HG03575 (cell line): ENCODE measurements around the gene EGLN3.
"Not testable (repeated sequence)": the region's sequence is repeated elsewhere in the genome, so short reads cannot be mapped to it uniquely, and the experiment has no call there.

Source experiments
- ATAC-seq: cut with Tn5 transposase; IDR thresholded peaks from one replicate; pipeline ENCODE4 v1.9.1; 2021; ENCODE audit not compliant: unreplicated experiment, insufficient number of reproducible peaks, low FRiP score; ENCODE audit errors: extremely low read depth

The EGLN3 gene

DNA sequence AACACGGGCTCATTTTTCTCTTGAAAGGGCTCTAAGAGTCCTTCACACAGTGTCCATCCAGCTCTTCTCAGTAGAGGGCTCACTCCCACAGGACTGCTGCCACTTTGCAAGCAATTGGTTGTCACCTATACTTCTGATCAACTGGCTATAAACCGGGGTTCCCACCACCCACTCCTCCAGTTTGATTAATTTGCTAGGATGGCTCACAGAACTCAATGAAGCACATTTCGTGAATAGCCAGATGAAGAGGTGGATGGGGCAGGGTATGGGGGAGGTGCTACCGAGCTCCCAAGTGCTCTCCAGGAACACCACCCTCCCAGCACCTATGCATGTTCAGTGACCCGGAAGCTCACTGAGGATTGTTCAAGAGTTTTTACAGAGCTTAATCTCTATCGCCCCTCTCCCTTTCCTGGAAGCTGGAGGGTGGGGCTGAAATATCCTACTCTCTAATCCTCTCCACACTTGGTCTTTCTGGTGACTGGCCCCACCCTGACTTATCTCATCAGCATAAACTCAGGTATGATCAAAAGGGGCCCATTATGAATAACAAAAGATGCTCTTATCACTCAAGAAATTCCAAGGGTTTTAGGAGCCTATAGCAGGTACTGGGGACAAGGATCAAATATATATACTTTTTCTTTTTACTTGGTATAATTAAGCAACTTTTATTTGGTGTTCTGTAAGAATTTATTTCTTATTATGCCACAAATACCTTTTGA is 13.9 kb upstream of the EGLN3 start:
- ATAC-seq = no peak

DNA sequence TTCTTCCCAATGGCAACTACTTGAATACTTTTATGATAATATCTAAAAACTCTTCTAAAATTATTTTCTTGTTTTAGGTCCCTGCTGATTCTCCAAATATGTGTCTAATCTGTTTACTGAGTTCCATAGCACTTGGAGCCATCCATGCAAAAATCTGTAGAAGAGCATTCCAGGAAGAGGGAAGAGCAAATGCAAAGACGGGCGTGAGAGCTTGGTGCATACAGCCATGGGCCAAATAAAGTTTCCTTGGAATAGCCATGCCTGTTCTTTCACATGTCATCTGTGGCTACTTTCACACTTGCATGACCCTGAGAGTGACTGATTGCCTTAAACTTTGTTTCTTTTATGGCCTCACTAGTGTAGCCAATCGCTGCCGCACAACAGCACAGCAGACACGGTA is 13.0 kb upstream of the EGLN3 start:
- no peak for ATAC-seq

DNA sequence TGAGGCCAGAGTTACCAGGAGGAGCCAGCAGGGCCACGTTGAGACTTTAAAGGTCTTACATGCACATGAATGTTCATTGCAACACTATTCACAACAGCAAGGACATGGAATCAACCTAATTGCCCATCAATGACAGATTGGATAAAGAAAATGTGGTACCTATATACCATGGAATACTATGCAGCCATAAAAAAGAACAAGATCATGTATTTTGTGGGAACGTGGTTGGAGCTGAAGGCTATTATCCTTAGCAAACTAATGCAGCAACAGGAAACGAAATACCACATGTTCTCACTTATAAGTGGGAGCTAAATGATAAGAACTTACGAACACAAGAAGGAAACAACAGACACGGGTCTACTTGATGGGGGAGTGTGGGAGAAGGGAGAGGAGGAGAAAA is 11.6 kb upstream of the EGLN3 start:
- not testable (repeated sequence) for ATAC-seq

DNA sequence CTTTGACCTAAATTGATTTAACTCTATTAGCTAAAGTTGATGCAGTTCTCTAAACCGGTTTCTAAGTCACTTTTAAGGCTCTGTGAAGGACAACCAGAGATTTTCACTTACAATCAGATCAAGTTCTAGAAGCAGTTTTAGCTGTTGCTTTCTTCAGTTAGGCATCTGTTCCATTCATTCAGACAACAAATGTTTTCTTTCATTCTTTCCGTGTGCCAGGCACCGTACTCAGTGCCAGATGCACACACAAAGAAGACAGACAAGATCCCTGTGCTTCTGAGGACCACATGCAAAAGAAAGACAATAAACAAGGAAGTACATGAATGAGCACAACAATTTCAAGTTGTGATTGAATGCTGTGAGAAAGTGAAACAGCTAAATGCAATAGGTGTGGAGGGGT is 11.1 kb upstream of the EGLN3 start:
- ATAC-seq = no peak

DNA sequence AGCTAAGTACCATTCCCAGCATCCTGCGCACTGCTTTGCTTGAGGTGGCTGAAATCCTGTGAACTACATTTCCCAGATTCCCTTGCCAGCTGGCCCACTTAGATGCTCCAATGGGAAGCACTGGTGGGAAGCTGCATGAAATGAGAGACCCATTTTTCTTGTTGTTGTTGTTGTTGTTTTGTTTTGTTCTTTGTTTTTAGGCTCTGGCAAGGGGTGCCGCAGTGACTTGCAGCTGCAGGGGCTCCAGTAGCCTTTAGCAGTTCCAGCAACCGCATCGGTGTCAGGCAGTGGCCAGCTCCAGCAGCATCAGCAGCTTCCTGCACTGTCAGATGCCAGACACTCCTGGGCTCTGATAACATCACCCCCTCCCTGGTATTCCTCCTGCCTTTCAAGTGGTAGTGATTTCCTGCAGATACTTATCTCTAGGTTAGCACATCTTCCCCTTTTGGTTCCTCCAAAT is 8.8 kb upstream of the EGLN3 start:
- no peak for ATAC-seq

DNA sequence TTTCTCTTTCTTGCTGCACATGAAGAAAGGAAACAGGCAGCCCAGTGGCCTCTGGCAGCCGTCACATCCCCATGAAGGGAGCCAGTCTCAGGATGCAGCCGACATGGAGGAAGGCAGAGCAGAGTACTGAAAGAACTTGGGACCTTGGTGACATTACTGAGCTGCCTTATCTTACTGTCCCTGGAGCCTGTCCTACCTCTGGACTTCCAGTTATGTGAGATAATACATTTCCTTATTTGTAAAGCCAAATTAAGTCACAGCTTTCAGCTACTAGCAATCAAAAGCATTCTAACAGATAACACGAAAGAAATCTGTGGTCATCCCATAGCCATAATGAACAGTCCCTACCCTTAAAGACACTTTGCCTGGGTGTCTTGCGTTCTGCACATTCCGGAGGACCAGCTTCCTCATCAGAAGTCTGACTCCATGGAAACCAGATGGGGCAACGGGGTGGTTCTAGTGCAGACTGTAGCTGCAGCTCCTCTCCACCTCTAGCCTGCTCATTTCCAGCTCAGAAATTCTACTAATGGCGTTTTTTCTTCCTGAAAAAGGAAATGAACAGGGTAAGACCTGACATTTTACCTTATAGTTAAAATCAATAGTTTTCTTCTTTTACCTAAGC is 7.8 kb upstream of the EGLN3 start:
- ATAC-seq = no peak

DNA sequence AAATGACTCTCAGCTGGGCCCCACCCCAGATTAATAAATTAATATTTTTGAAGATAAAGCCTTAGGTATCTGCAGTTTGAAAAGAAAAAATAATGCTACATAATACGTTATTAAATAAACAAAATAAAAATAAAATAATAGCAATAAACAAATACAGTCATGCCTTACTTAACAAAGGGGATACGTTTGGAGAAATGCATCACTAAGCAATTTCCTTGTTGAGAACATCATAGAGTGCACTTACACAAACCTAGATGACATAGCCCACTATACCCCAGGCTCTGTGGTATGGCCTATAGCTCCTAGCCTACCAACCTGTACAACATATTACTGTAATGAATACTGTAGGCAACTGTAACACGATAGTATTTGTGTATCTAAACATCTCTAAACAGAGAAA is 7.1 kb upstream of the EGLN3 start:
- no peak for ATAC-seq

DNA sequence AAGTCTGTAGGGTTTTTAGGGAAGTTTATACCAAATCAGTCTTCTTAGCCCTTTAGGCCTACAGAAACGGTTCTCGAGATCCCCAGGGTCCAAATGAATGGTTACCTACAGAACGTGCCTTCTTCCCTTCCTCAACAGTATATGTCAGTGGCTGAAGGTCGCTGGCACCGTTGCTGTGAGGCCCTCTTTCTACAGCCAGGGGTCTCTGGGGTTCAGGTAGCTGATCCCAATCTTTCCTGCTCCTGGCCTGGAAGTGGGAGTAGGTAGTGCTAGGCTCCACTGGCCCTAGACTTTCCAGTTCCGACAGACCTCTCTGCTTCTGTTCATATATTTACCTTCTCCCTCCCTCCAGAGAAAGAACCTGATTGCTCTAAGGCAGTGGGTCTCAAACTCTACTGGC is 6.4 kb upstream of the EGLN3 start:
- no peak for ATAC-seq

DNA sequence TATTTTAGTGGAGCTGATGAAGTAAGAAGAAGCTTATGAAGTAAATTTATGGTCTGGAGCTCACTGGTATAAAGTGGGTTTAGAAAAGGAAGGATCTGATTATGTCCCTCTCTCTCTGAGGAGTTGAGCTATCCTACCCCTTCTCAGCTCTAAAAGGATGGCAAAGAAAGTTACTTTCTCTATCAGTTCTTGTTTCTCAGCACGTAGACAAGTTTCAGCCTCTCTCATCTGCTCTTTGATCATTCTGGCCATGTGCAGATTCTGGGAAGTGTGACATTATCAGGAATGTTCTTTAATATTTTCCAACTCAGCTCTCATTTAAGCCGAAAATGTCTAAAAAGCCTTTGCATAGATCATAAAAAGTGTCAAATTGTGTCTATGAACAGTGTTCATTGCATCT is 5.8 kb upstream of the EGLN3 start:
- ATAC-seq = no peak

DNA sequence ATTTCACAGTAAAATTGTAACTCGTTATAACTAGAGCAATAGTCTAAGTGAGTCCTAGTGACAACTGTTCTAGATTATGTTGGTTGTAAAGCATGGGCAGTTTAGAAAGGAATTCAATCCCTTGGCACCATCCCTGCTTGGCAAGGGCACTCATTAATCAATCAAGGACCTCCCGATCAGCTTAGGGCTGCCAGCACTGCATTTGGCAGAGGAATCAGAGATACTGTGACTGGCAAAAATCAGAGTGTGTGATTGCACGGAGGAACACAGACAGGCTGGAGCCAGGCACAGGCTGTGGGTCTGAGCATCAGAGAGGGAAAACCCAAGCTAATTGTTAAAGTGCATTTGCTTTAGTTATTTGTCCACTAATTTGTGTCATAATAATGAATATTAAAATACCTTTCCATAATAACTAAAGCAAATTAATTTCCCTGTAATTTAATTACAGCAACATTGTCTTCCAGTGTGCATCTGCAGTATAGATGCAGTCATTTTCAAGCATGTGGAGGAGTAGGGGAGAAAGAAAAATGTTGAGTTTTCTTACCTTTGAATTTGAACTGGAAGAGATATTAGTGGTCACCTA is 3.2 kb upstream of the EGLN3 start:
- no peak for ATAC-seq

DNA sequence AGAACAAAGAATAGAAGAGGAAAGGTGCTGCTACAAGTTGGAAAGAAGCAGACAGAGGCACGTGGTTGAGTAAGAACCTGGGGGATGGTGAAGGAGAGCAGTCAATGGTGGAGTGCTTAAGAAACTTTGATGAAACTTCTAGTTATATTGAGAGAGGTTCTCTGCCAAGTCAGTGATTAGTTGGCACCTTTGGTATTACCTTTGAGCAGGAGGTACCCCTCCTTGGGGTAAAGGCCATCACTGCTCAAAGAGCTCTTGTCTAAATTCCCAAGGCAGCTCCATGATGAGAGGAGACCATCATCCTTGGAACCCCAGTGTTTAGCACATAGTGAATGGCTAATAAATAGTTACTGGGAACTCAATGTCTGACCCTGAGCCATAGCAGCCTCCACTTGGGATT is 1.7 kb upstream of the EGLN3 start:
- no peak for ATAC-seq

DNA sequence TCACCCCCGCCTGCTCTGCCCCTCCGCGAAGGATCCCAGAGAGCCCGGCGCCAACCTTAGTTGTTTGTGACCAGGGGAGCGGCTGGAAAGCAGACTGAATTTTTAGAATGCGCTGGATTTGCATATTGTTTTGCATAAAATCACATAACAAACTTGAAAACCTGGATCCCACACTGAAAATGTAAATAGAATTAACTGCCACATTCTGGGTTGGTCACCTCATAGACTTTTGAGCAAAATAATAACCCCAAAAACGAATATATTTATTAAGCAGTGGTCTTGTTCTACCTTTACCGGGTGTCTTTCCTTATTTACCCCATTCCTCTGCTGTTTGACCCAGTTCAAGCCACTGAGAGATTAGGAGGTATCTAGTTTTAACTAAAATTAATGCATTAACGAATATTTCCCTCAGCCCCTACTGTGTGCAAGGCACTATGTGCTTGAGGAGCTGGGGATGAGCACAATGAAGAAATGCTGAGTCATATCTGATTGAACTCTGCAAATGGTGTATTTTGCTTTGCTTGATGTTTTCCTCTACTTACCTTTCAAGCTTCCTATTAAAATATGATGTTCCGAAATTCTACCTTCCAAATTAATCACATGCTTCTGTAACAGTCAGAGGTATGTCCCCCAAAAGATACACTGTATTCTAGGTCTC is 438 bp upstream of the EGLN3 start:
- ATAC-seq = no peak

DNA sequence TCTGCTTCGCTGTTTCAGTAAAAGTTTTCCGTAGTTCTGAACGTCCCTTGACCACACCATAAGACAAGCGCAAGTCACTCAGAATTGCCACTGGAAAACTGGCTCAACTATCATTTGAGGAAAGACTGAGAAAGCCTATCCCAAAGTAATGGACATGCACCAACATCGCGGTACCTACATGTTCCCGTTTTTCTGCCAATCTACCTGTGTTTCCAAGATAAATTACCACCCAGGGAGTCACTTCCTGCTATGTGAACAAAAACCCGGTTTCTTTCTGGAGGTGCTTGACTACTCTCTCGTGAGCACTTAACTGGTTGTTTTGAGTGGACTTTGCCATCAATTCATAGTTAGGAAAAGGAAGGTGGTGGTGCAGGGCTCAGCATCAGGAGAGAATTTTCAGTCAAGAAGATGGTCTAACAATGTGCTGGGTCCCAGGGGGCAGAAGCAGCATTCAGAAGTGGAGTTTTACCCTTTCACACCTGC is 1.4 kb downstream of the EGLN3 start:
- ATAC-seq = no peak

DNA sequence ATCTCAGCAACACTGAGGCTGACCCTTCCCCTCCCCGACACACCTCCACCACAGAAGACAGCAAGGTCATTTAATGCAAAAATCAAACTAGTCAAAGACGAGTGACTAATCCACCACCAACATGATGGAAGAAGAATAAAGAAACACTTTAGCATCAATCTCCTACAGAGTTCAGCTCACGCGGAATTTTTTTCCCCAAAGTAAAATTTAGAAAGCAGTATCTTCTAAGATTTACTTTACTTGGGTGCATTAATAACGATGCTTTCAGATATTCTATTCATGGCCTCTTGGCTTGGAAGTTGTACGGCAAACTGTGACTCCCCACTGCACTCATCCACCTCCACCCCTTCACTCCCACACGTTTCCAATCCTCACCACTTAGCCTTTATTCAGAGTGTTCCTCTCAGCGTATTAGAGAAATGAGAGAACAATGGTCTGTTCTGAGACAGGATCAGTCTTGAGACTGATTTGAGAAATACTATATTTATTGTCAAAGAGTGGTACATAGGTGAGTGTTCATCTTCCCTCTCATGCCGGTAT is 1.9 kb downstream of the EGLN3 start:
- no peak for ATAC-seq

DNA sequence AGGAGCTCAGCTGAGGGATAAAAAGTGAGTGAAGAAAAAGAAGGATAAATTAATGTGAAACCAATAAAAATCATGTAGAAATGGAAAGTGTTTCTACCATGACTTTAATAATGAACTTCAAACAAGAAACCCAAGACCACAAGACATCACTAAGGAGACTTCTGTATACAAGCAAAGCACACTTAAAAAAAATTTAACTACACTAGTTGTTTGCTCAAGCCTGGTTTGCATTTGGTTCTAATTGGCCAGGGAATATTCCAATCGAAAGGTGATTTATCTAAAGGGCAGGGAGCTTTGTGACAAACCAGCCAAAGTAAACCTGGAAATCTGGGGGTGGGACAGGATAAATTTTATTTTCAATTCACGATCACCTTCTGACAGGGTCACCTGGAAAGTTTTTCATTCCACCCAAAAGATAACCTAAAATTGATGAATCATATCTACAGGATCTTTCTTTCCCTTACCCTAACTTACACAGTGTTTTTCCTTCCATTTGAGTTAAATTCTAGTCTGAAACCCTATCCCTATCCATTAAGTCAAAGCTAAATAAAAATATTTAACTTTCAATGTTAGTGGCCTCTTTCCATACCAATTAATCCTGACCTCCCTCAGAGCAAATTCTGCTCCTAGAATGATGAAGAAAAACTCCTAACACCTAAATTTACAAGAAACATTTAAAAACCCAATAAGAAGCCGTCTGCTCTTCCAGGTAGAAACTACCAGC is 2.6 kb downstream of the EGLN3 start:
- ATAC-seq = no peak

DNA sequence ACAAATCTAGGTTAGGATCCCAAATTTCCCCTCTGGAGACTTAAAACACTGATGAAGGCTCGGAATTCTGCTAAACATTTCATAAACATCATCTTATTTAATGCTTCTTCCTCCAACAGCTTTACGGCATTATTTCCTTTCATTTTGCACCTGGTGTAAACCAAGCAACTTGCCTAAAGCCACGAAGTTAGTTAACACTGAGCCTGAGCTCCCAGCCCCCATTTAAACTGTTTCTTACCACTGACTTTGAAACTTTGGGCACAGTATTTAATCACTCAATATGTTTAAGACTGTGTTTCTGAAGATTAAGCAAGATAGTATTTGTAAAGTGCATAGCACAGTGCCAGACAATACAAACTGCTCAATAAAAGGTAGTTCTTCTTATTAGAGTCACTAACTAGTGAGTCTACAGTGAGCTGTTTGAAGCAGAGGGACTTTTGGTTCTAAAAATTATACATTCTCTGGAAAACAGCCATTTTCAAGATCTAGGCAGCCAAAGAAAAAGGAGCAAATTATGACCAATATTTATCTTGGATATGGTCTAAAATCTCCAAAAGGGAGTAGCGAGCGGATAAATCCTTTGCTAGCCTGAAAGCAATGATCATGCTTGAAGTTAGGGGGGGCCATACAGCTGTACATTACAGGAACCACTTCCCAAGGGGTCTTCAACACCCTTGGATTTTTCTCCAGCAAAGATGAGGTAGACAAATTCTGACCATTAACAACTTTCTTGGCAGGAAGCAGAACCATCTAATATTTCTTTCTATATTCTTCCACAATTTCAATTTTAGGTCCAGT is 4.0 kb downstream of the EGLN3 start:
- ATAC-seq = no peak

DNA sequence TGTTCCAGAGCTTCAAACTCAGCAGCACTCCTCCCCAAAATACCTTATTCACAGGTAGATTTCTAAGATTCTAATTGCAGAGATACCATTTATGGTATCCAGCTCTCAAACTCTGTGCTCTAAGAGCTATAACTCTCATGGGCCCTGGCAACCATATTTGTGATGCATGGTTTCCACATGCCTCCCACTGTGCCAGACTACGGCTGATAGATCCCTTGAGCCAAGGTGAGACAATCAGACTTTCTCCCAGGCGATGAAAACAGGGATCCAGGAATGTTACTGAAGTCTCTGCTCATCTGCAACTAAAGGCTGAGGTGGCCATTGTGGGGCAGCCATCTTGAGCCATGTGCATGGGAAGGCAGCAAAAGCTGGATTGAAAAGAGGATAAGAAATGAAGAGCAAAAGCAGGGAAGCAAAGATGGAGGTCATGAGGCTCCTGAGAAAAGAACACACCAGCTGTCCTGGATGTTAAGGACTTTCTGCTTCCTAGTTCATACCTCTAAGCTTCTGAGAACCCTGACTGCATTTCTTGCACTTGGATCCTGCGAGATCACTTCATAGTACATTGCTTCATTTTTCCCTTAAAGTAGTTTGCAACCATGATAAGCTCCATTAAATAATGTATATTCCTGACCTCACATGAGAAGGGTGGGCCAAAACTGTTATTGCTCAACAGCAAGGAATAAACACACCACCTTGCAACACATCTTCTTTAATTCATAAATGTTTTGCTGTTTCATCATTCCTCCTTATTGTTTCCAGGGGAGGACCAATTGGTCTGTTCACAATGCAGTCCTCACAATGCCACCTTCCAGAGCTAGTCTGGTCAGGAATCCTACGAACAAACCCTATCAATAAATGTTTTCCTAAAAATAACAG is 5.4 kb downstream of the EGLN3 start:
- no peak for ATAC-seq
